AG04450 (cell line): Measurements from ENCODE around the gene FBN1. TPM values are rescaled to one million over a fixed set of nuclear protein-coding genes. Genes with fewer than 3 reads are reported as not detected.

Experiments
- CTCF ChIA-PET: fragments of 300-600, 350-600 bp; formaldehyde crosslinking; extraction: SDS; loops from one replicate; lab custom pipeline; 2022; ENCODE audit warnings: antibody characterized with exemption, inconsistent platforms; lab: Charles Lee
- POLR2A ChIA-PET: fragments of 350-600 bp; formaldehyde crosslinking; extraction: SDS; loops from one replicate; lab custom pipeline; 2021; ENCODE audit warnings: antibody characterized with exemption, inconsistent platforms; lab: Yijun Ruan, JAX
- DNase-seq: peaks from one replicate; pipeline ENCODE4 v3.0.0-alpha.2; 2011; ENCODE audit warnings: low read depth, low spot score
- H3K27ac ChIP-seq: one replicate; pipeline ENCODE4 v1.5.1; 2012; ENCODE audit warnings: low read depth, low read length, control low read depth
- H3K27me3 ChIP-seq: one replicate; pipeline ENCODE4 v1.6.0; 2012; ENCODE audit warnings: low read length; ENCODE audit not compliant: control insufficient read depth, insufficient read depth
- H3K4me3 ChIP-seq: 2 replicates; pipeline ENCODE4 v1.5.1; 2011; ENCODE audit warnings: mild to moderate bottlenecking, low read depth, low read length, control low read depth
- H3K9me3 ChIP-seq: 2 replicates; pipeline ENCODE4 v1.5.1; 2012; ENCODE audit warnings: low read length; ENCODE audit not compliant: control insufficient read depth, insufficient read depth
- polyA plus RNA-seq: library from polyadenylated mRNA; depleted of rRNA; stranded (reverse); fragments of >200 nt; gene quantifications from 2 replicates; pipeline ENCODE4 v1.2.3, GENCODE V29; 2011
- TF ChIP-seq, protein P1 (sequence below): IDR thresholded peaks from 2 replicates; pipeline ENCODE4 v1.5.1; 2011; ENCODE audit warnings: low read depth, low read length, control low read depth, inconsistent platforms

The FBN1 gene
- polyA plus RNA-seq, 1 experiment = 530 TPM

GRCh38 chr15:48427960-48428547 lies 217.5 kb downstream of the FBN1 start:
- Histone ChIP-seq H3K27me3 (no peaks in the 10 kb centered on the region), H3K4me3 (no peak overlapping the region), H3K27ac (peak overlapping the region; percentile 42), H3K9me3 (no peaks in the 10 kb centered on the region)
- peak; percentile 58 for DNase-seq
- TF ChIP-seq, protein P1, sequence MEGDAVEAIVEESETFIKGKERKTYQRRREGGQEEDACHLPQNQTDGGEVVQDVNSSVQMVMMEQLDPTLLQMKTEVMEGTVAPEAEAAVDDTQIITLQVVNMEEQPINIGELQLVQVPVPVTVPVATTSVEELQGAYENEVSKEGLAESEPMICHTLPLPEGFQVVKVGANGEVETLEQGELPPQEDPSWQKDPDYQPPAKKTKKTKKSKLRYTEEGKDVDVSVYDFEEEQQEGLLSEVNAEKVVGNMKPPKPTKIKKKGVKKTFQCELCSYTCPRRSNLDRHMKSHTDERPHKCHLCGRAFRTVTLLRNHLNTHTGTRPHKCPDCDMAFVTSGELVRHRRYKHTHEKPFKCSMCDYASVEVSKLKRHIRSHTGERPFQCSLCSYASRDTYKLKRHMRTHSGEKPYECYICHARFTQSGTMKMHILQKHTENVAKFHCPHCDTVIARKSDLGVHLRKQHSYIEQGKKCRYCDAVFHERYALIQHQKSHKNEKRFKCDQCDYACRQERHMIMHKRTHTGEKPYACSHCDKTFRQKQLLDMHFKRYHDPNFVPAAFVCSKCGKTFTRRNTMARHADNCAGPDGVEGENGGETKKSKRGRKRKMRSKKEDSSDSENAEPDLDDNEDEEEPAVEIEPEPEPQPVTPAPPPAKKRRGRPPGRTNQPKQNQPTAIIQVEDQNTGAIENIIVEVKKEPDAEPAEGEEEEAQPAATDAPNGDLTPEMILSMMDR = no peak
- ChIA-PET POLR2A (interaction anchor here (0.7 to 1.2 kb wide), 3 partner anchors 12 to 28 kb away, joined by 3 to 6 read pairs (median 3); no protein-coding TSS in a partner anchor), CTCF (interaction anchor here (0.6 kb wide), 1 partner anchor 372 kb away, joined by 4 read pairs; no protein-coding TSS in a partner anchor)

- Histone ChIP-seq H3K4me3 (no peak overlapping the region), H3K27ac (peak overlapping the region; percentile 42), H3K27me3 (no peaks in the 10 kb centered on the region), H3K9me3 (no peaks in the 10 kb centered on the region)
- no peak for DNase-seq
- CTCF ChIA-PET = no interaction called here
- POLR2A ChIA-PET = interaction anchor here (1.2 kb wide), 2 partner anchors 12 to 27 kb away, joined by 3 to 6 read pairs; no protein-coding TSS in a partner anchor
- TF ChIP-seq, protein P1 = no peak
These were observed 218.0 kb downstream of the FBN1 start for GRCh38 chr15:48427479-48427878.

DNA sequence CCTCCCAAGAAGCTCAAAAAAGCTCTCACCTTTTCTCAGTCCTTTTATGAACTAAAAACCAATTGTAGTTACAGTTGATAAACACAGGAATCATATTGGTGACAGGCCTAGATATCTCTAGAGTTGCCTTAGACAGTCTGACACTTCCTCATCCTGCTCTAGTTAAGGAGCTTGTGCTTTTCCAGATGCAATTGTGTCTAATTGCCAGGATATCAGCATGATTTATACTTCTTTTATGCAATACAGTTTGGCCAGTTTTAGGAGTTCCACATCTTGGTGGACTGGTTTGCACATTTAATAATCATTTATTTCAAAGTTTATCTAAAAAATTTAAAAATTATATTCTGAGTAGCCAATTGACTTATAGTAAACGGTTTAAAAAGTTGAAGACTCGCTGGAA lies 218.6 kb downstream of the FBN1 start:
- no peak for DNase-seq
- Histone ChIP-seq H3K27ac (no peak overlapping the region), H3K4me3 (no peak overlapping the region), H3K9me3 (no peaks in the 10 kb centered on the region), H3K27me3 (no peaks in the 10 kb centered on the region)
- TF ChIP-seq, protein P1 = no peak
- ChIA-PET CTCF (no interaction called here), POLR2A (no interaction called here)

DNA sequence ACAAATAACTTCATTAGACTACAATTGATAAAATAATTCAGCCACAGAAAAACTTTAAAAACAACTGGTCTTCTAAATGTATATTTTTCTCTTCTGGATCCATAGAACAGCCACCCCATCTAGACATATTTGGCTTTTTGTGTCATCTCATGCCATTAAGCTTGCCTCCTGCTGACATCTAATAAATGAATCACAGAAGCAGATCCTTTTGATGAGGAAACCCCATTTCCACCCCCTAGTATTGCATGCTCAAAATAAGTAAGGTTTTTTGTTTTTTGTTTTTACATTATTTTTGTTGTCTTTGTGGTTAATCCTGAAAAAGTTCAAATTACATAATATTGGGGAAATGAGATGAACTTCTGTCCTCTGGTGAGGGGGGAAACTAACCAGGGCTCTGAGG lies 219.5 kb downstream of the FBN1 start:
- ChIA-PET CTCF (interaction anchor here (0.6 to 2.2 kb wide), 3 partner anchors 9 to 120 kb away, joined by 3 to 9 read pairs (median 3); no protein-coding TSS in a partner anchor), POLR2A (no interaction called here)
- TF ChIP-seq, protein P1 = no peak
- DNase-seq = no peak
- no peak overlapping the region for H3K4me3 ChIP-seq
- H3K27ac ChIP-seq = no peak overlapping the region
- no peaks in the 10 kb centered on the region for H3K9me3 ChIP-seq
- H3K27me3 ChIP-seq = no peaks in the 10 kb centered on the region

DNA sequence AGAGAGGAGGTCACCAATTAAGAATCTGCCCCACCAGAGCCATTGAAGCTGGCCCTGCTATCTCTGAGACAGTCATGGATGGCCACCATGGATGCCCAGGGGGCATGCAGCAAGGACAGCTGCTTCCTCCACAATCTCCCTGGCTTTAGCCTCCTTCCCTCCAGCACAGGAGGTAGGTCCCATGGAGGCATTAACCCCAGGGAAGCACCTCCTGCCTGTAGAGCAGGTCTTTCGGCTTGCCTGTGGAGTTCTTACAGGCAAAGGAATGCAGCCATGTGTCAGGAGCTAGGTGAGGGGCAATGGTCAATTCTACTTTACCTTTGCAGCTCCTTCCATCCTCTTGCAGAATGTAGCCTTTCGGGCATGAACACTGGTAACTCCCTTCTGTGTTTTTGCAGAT lies 220.5 kb downstream of the FBN1 start:
- Histone ChIP-seq H3K27me3 (no peaks in the 10 kb centered on the region), H3K9me3 (no peaks in the 10 kb centered on the region), H3K27ac (no peak overlapping the region), H3K4me3 (no peak overlapping the region)
- no peak for DNase-seq
- TF ChIP-seq, protein P1 = no peak
- POLR2A ChIA-PET = interaction anchor here (0.7 kb wide), 1 partner anchor 66 kb away, joined by 3 read pairs; no protein-coding TSS in a partner anchor
- CTCF ChIA-PET = interaction anchor here (2.2 kb wide), 1 partner anchor 73 kb away, joined by 9 read pairs; no protein-coding TSS in a partner anchor
